GM21619 (cell line): Measurements from ENCODE around the gene ARFIP1.

ENCODE experiments used
- ATAC-seq: cut with Tn5 transposase; IDR thresholded peaks from one replicate; pipeline ENCODE4 v1.9.1; 2021; ENCODE audit not compliant: unreplicated experiment

The ARFIP1 gene

GRCh38 chr4:152936446-152937335 is 156.9 kb downstream of the ARFIP1 start:
- ATAC-seq = no peak

- no peak for ATAC-seq
Observed at GRCh38 chr4:152937336-152938236, 157.8 kb downstream of the ARFIP1 start.

- ATAC-seq = no peak
Observed at GRCh38 chr4:152938237-152938947, 158.6 kb downstream of the ARFIP1 start.

- ATAC-seq = no peak
Observed at GRCh38 chr4:152939621-152940020, 159.9 kb downstream of the ARFIP1 start.

GRCh38 chr4:152940461-152940860 is 160.7 kb downstream of the ARFIP1 start:
- no peak for ATAC-seq

GRCh38 chr4:152941411-152941810 is 161.7 kb downstream of the ARFIP1 start:
- no peak for ATAC-seq

GRCh38 chr4:152942346-152942745 is 162.6 kb downstream of the ARFIP1 start:
- no peak for ATAC-seq

- no peak for ATAC-seq
Observed at GRCh38 chr4:152943672-152944071, 163.9 kb downstream of the ARFIP1 start.

- ATAC-seq = no peak
Observed at GRCh38 chr4:152944666-152945320, 165.0 kb downstream of the ARFIP1 start.

- no peak for ATAC-seq
Observed at GRCh38 chr4:152945639-152946038, 165.9 kb downstream of the ARFIP1 start.

- ATAC-seq = no peak
Observed at GRCh38 chr4:152946446-152946845, 166.7 kb downstream of the ARFIP1 start.

GRCh38 chr4:152947311-152947710 is 167.6 kb downstream of the ARFIP1 start:
- ATAC-seq = no peak

- ATAC-seq = no peak
Observed at GRCh38 chr4:152949930-152950329, 170.2 kb downstream of the ARFIP1 start.

- ATAC-seq = no peak
Observed at GRCh38 chr4:152950402-152951274, 170.9 kb downstream of the ARFIP1 start.

GRCh38 chr4:152951348-152951747 is 171.6 kb downstream of the ARFIP1 start:
- ATAC-seq = no peak

- no peak for ATAC-seq
Observed at GRCh38 chr4:152953514-152953913, 173.8 kb downstream of the ARFIP1 start.

GRCh38 chr4:152954741-152955140 is 175.0 kb downstream of the ARFIP1 start:
- no peak for ATAC-seq

- no peak for ATAC-seq
Observed at GRCh38 chr4:152956147-152956546, 176.4 kb downstream of the ARFIP1 start.

- no peak for ATAC-seq
Observed at GRCh38 chr4:152956650-152957436, 177.1 kb downstream of the ARFIP1 start.
